Progenitor cell of endocrine pancreas (in vitro differentiated cells): Measurements from ENCODE around the gene OSBPL6. TPM values are rescaled to one million over a fixed set of nuclear protein-coding genes. Genes with fewer than 3 reads are reported as not detected.

Experiments used
- DNase-seq: peaks from one replicate; pipeline ENCODE4 v3.0.0; 2021; ENCODE audit warnings: low spot score; ENCODE audit not compliant: unreplicated experiment
- H3K27ac Mint-ChIP-seq: 2 replicates; pipeline ENCODE4 v1.8.0; 2021; ENCODE audit warnings: mild to moderate bottlenecking, moderate library complexity, mixed read lengths
- H3K27me3 Mint-ChIP-seq: 2 replicates; pipeline ENCODE4 v1.8.0; 2021; ENCODE audit warnings: mixed read lengths
- H3K36me3 Mint-ChIP-seq: 2 replicates; pipeline ENCODE4 v1.8.0; 2022; ENCODE audit warnings: mixed read lengths; ENCODE audit not compliant: insufficient read depth
- H3K4me1 Mint-ChIP-seq: 2 replicates; pipeline ENCODE4 v1.8.0; 2021; ENCODE audit warnings: low read depth, mixed read lengths
- H3K4me3 Mint-ChIP-seq: 2 replicates; pipeline ENCODE4 v1.8.0; 2021; ENCODE audit warnings: low read depth, mild to moderate bottlenecking, moderate library complexity, mixed read lengths
- H3K9me3 Mint-ChIP-seq: 2 replicates; pipeline ENCODE4 v1.8.0; 2021; ENCODE audit warnings: low read depth, mixed read lengths
- total RNA-seq: library from RNA; stranded (reverse); gene quantifications from 2 replicates; pipeline ENCODE4 v1.2.1, GENCODE V29; 2021
- TF ChIP-seq, protein P1 (sequence below): fragments of 200-600 bp; sonication (generic); IDR thresholded peaks from one replicate; pipeline ENCODE4 v1.5.0; 2021; ENCODE audit warnings: antibody characterized with exemption, mild to moderate bottlenecking; ENCODE audit not compliant: unreplicated experiment

OSBPL6 gene
- total RNA-seq, 1 donor from 2014 or later, result 2.4 TPM

DNA sequence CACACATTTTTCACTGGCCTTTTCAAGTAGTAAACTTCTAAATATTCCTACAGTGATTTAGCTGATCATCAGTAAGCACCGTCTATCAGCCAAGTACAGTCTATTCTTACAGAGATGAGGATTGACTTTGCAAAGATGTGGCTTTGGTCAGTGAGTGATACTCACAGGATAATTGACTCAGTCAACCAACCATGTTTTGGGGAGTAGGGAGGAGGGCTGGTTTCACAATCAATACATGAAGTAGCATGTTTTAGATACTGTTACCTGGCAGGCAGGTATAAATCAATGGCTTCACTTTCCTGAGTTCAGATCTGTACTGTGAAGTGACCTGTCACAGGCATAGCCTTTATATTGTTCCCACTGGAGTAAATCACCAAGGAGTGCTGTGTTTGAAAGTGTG, 27.2 kb downstream of the OSBPL6 start:
- peaks cover 2% of the 10 kb centered on the region for H3K9me3 Mint-ChIP-seq
- H3K27me3 Mint-ChIP-seq, result peaks cover 14% of the 10 kb centered on the region
- no peak overlapping the region for H3K4me3 Mint-ChIP-seq
- H3K27ac Mint-ChIP-seq, result no peak overlapping the region
- no peaks in the 10 kb centered on the region for H3K4me1 Mint-ChIP-seq
- H3K36me3 Mint-ChIP-seq, result no peaks in the 10 kb centered on the region
- TF ChIP-seq, protein P1, sequence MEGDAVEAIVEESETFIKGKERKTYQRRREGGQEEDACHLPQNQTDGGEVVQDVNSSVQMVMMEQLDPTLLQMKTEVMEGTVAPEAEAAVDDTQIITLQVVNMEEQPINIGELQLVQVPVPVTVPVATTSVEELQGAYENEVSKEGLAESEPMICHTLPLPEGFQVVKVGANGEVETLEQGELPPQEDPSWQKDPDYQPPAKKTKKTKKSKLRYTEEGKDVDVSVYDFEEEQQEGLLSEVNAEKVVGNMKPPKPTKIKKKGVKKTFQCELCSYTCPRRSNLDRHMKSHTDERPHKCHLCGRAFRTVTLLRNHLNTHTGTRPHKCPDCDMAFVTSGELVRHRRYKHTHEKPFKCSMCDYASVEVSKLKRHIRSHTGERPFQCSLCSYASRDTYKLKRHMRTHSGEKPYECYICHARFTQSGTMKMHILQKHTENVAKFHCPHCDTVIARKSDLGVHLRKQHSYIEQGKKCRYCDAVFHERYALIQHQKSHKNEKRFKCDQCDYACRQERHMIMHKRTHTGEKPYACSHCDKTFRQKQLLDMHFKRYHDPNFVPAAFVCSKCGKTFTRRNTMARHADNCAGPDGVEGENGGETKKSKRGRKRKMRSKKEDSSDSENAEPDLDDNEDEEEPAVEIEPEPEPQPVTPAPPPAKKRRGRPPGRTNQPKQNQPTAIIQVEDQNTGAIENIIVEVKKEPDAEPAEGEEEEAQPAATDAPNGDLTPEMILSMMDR, result no peak
- DNase-seq, result no peak

DNA sequence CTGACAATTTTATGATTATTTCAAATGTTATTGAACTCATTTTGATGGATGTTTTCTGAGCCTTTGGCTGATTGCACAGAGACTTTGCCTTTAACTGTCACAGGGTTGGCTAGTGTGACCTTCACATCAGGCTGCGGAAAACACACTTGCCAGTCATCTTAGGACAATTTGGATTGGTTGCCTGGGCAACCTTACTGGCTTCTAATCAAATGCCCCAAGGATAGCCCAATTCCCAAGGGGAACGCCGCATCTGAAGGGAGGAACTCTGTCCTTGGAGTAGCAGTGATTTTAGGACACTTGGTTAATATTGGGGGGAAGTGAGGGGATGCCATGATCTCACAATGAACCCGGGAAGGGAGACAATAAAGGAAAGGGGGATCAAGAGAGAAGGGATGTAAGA, 29.5 kb downstream of the OSBPL6 start:
- no peak overlapping the region for H3K4me3 Mint-ChIP-seq
- H3K27me3 Mint-ChIP-seq, result peaks cover 13% of the 10 kb centered on the region
- no peaks in the 10 kb centered on the region for H3K36me3 Mint-ChIP-seq
- no peak overlapping the region for H3K27ac Mint-ChIP-seq
- H3K4me1 Mint-ChIP-seq, result no peaks in the 10 kb centered on the region
- TF ChIP-seq, protein P1, result no peak
- peaks cover 2% of the 10 kb centered on the region for H3K9me3 Mint-ChIP-seq
- DNase-seq, result no peak

DNA sequence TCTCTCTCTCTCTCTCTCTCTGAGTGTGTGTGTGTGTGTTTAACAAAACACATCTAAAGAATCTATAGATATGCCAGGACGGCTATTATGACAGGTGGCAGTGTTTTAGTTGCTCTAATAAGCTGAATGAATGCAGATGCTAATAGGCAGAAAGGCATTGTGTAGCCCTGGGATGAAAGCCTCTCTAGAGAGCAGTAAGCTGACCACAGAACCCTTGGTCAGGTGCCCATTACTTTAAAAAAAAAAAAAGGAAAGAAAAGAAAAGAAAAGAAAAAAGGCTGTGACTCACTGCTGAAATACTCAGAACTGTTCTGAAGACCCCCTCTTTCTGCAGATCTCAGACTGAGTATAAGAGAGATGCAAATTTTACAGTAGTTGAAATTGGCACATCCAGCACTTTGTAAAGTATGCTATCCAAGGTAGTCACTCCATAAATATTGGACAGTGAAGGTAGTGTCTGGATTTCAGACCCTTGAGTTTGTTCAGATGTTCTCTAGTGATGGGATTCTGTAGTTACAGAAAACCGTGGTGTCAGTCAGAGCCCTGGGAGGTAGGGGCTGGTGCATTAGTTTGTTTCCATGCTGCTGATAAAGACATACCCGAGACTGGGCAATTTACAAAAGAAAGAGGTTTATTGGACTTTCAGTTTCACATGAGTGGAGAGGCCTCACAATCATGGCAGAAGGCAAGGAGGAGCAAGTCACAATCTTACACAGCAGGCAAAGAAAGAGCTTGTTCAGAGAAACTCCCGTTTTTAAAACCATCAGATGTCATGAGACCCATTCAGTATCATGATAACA, 30.9 kb downstream of the OSBPL6 start:
- no peaks in the 10 kb centered on the region for H3K9me3 Mint-ChIP-seq
- peaks cover 11% of the 10 kb centered on the region for H3K27me3 Mint-ChIP-seq
- no peaks in the 10 kb centered on the region for H3K36me3 Mint-ChIP-seq
- H3K27ac Mint-ChIP-seq, result no peak overlapping the region
- TF ChIP-seq, protein P1, result no peak
- no peaks in the 10 kb centered on the region for H3K4me1 Mint-ChIP-seq
- no peak for DNase-seq
- no peak overlapping the region for H3K4me3 Mint-ChIP-seq

DNA sequence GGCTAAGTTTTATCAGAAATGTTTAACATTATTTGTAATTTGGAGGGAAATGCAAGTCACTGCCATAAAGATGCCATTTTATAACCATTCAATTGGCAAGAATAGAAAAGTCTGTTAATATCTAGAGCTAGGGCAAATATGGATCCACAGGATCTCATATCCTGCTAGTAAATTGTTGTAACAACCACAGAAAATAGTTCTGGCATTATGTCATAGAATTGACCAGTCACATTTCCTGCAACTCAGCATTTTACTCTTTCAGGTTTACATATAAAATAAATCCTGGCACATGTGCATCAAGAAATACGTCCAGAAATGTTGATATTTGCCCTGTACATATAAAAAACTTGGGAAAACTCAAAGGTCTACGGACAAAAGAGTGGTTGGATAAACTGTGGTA, 32.9 kb downstream of the OSBPL6 start:
- Mint-ChIP-seq H3K9me3 (no peaks in the 10 kb centered on the region), H3K4me3 (no peak overlapping the region), H3K27ac (no peak overlapping the region), H3K27me3 (peaks cover 8% of the 10 kb centered on the region), H3K4me1 (peaks cover 3% of the 10 kb centered on the region), H3K36me3 (no peaks in the 10 kb centered on the region)
- TF ChIP-seq, protein P1, result no peak
- DNase-seq, result no peak

DNA sequence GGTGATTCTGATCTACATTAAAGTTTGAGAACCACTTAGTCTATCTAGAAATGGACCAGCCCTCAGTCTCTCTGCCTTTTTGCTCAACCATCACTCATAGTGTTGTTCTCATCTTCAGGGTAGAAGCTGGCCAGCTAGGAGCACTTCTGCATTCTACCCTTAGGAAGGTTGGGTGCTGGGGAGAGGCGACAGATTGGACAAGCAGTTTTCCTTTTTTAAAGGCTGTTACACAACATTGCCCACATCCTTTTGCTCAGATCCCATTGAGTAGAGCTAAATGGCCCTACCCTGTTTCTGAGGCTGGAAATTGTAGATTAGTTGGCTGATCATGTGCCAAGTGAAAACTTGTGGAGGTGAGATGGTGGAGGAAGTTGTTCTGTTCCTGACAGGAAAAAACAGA, 35.6 kb downstream of the OSBPL6 start:
- H3K27ac Mint-ChIP-seq, result no peak overlapping the region
- peaks cover 4% of the 10 kb centered on the region for H3K27me3 Mint-ChIP-seq
- H3K4me3 Mint-ChIP-seq, result no peak overlapping the region
- H3K4me1 Mint-ChIP-seq, result peaks cover 3% of the 10 kb centered on the region
- H3K36me3 Mint-ChIP-seq, result no peaks in the 10 kb centered on the region
- no peaks in the 10 kb centered on the region for H3K9me3 Mint-ChIP-seq
- DNase-seq, result no peak
- TF ChIP-seq, protein P1, result no peak
